NCI-H526 treated with DMSO at 0.1 percent for 48 hours (cell line): ENCODE measurements around the gene NEK2.
"Not testable (repeated sequence)": the region's sequence is repeated elsewhere in the genome, so short reads cannot be mapped to it uniquely, and the experiment has no call there.

Experiments used
- DNase-seq: peaks from one replicate; lab custom pipeline; 2025; lab: John Stamatoyannopoulos, UW

The NEK2 gene

GRCh38 chr1:211650904-211651303 lies 24.5 kb downstream of the NEK2 start:
- no peak for DNase-seq

GRCh38 chr1:211648980-211649934 lies 26.2 kb downstream of the NEK2 start:
- DNase-seq: no peak

- DNase-seq: no peak
Observed at GRCh38 chr1:211648336-211648735, 27.1 kb downstream of the NEK2 start.

- DNase-seq: no peak
Observed at GRCh38 chr1:211647711-211648121, 27.7 kb downstream of the NEK2 start.

- no peak for DNase-seq
Observed at GRCh38 chr1:211646566-211646965, 28.9 kb downstream of the NEK2 start.

GRCh38 chr1:211645601-211646000 lies 29.8 kb downstream of the NEK2 start:
- DNase-seq: not testable (repeated sequence)

GRCh38 chr1:211644653-211645052 lies 30.8 kb downstream of the NEK2 start:
- no peak for DNase-seq

- peak; percentile 30 for DNase-seq
Observed at GRCh38 chr1:211643324-211644212, 31.9 kb downstream of the NEK2 start.

- DNase-seq: no peak
Observed at GRCh38 chr1:211642870-211643269, 32.6 kb downstream of the NEK2 start.

GRCh38 chr1:211641942-211642341 lies 33.5 kb downstream of the NEK2 start:
- DNase-seq: no peak

GRCh38 chr1:211641044-211641800 lies 34.2 kb downstream of the NEK2 start:
- no peak for DNase-seq

- no peak for DNase-seq
Observed at GRCh38 chr1:211640301-211640630, 35.2 kb downstream of the NEK2 start.

GRCh38 chr1:211639475-211640300 lies 35.7 kb downstream of the NEK2 start:
- DNase-seq: no peak

GRCh38 chr1:211638689-211639101 lies 36.7 kb downstream of the NEK2 start:
- DNase-seq: no peak

GRCh38 chr1:211638246-211638645 lies 37.2 kb downstream of the NEK2 start:
- DNase-seq: no peak

- DNase-seq: no peak
Observed at GRCh38 chr1:211637066-211637465, 38.4 kb downstream of the NEK2 start.

GRCh38 chr1:211636575-211637029 lies 38.8 kb downstream of the NEK2 start:
- DNase-seq: not testable (repeated sequence)

- DNase-seq: no peak
Observed at GRCh38 chr1:211635597-211636205, 39.7 kb downstream of the NEK2 start.

GRCh38 chr1:211634931-211635330 lies 40.5 kb downstream of the NEK2 start:
- DNase-seq: no peak

- DNase-seq: no peak
Observed at GRCh38 chr1:211634461-211634860, 41.0 kb downstream of the NEK2 start.

GRCh38 chr1:211633524-211633846 lies 41.9 kb downstream of the NEK2 start:
- no peak for DNase-seq
